Karpas-422 (cell line): ENCODE measurements around the gene DLGAP5. TPM values are rescaled to one million over a fixed set of nuclear protein-coding genes. Genes with fewer than 3 reads are reported as not detected.

Experiments used
- DNase-seq: peaks from one replicate; pipeline ENCODE4 v3.0.0-alpha.2; 2015
- H2AFZ ChIP-seq: fragments of 200-600 bp; sonication (generic); 2 replicates; pipeline ENCODE4 v1.6.1; 2014; ENCODE audit warnings: antibody characterized with exemption, low read length, mixed read lengths
- H3K27ac ChIP-seq: fragments of 200-600 bp; sonication (generic); 2 replicates; pipeline ENCODE4 v1.5.1; 2014; ENCODE audit warnings: mild to moderate bottlenecking, low read length, moderate library complexity
- H3K27me3 ChIP-seq: fragments of 200-600 bp; sonication (generic); 2 replicates; pipeline ENCODE4 v1.6.1; 2014; ENCODE audit warnings: low read length, mixed read lengths
- H3K36me3 ChIP-seq: fragments of 200-600 bp; sonication (generic); 2 replicates; pipeline ENCODE4 v1.6.1; 2014; ENCODE audit warnings: low read length, mixed read lengths; ENCODE audit not compliant: insufficient read depth
- H3K4me1 ChIP-seq: fragments of 200-600 bp; sonication (generic); 2 replicates; pipeline ENCODE4 v1.6.1; 2014; ENCODE audit warnings: mild to moderate bottlenecking, low read length, mixed read lengths
- H3K4me2 ChIP-seq: fragments of 200-600 bp; sonication (generic); 2 replicates; pipeline ENCODE4 v1.6.1; 2014; ENCODE audit warnings: low read length, low read depth, mild to moderate bottlenecking; ENCODE audit not compliant: poor library complexity, severe bottlenecking
- H3K4me3 ChIP-seq: fragments of 200-600 bp; sonication (generic); 2 replicates; pipeline ENCODE4 v1.5.1; 2014; ENCODE audit warnings: mild to moderate bottlenecking, antibody characterized with exemption, low read length, mixed read lengths
- H3K79me2 ChIP-seq: fragments of 200-600 bp; sonication (generic); 2 replicates; pipeline ENCODE4 v1.6.1; 2014; ENCODE audit warnings: mild to moderate bottlenecking, low read length, mixed read lengths
- H3K9ac ChIP-seq: fragments of 200-600 bp; sonication (generic); 2 replicates; pipeline ENCODE4 v1.6.0; 2014; ENCODE audit warnings: low read length
- H3K9me2 ChIP-seq: fragments of 200-600 bp; sonication (generic), shearing (Covaris generic); replicated peaks from 2 replicates; pipeline ENCODE4 v1.6.0; 2014; ENCODE audit warnings: mild to moderate bottlenecking, low read length, moderate library complexity; ENCODE audit not compliant: insufficient read depth
- H3K9me3 ChIP-seq: fragments of 300-700, 200-600 bp; sonication (generic); 2 replicates; pipeline ENCODE4 v1.6.1; 2014; ENCODE audit warnings: low read length, mixed read lengths
- H4K20me1 ChIP-seq: fragments of 200-600 bp; sonication (generic); 2 replicates; pipeline ENCODE4 v1.6.1; 2014; ENCODE audit warnings: mild to moderate bottlenecking, antibody characterized with exemption, low read length, low read depth; ENCODE audit not compliant: insufficient read depth
- total RNA-seq: library from RNA; depleted of rRNA; stranded (reverse); fragments of >200 nt; shearing (Covaris generic); gene quantifications from 2 replicates; pipeline ENCODE4 v1.2.3, GENCODE V29; 2014; ENCODE audit warnings: low replicate concordance; rRNA removed

DLGAP5 gene
- total RNA-seq, 1 experiment from 2014 or later: 42.4 TPM

GRCh38 chr14:55098561-55098898 lies 92.9 kb downstream of the DLGAP5 start:
- Histone ChIP-seq H3K79me2 (no peaks in the 10 kb centered on the region), H3K4me1 (peaks cover 14% of the 10 kb centered on the region), H3K36me3 (no peaks in the 10 kb centered on the region), H4K20me1 (no peaks in the 10 kb centered on the region), H3K4me2 (no peak overlapping the region), H3K9me2 (no peaks in the 10 kb centered on the region), H3K9ac (no peak overlapping the region), H3K27me3 (no peaks in the 10 kb centered on the region), H2AFZ (no peak overlapping the region), H3K4me3 (no peak overlapping the region), H3K27ac (no peak overlapping the region), H3K9me3 (no peaks in the 10 kb centered on the region)
- DNase-seq: no peak

Other genes with a start within 250 kb of the DLGAP5 start
- gene WDHD1, start 164.5 kb downstream of the DLGAP5 start, total RNA-seq: 14.0 and 31.2 TPM in 2 replicates
- gene SOCS4, start 164.3 kb downstream of the DLGAP5 start, total RNA-seq: 20.2 and 50.3 TPM in 2 replicates
- gene MAPK1IP1L, start 139.9 kb downstream of the DLGAP5 start, total RNA-seq: 31.8 and 111 TPM in 2 replicates
- gene LGALS3, start 62.3 kb downstream of the DLGAP5 start, total RNA-seq: not detected in 2 replicates
- gene FBXO34, start 79.8 kb upstream of the DLGAP5 start, total RNA-seq: 59.0 and 62.3 TPM in 2 replicates
- gene ATG14, start 220.2 kb upstream of the DLGAP5 start, total RNA-seq: 12.6 and 13.2 TPM in 2 replicates
- not detected in 2 replicates for gene TBPL2, start 249.0 kb upstream of the DLGAP5 start, total RNA-seq